ENCODE data around the gene OTOG. TPM values are rescaled to one million over a fixed set of nuclear protein-coding genes. Genes with fewer than 3 reads are reported as not detected.

The OTOG gene
- total RNA-seq, 1 donor = not detected

GRCh38 chr11:17655682-17656081, 108.6 kb downstream of the OTOG start:
- H3K4me3 ChIP-seq (ENCODE audit: low read depth, low read length) = no peak overlapping the region
- TF ChIP-seq, protein P1, sequence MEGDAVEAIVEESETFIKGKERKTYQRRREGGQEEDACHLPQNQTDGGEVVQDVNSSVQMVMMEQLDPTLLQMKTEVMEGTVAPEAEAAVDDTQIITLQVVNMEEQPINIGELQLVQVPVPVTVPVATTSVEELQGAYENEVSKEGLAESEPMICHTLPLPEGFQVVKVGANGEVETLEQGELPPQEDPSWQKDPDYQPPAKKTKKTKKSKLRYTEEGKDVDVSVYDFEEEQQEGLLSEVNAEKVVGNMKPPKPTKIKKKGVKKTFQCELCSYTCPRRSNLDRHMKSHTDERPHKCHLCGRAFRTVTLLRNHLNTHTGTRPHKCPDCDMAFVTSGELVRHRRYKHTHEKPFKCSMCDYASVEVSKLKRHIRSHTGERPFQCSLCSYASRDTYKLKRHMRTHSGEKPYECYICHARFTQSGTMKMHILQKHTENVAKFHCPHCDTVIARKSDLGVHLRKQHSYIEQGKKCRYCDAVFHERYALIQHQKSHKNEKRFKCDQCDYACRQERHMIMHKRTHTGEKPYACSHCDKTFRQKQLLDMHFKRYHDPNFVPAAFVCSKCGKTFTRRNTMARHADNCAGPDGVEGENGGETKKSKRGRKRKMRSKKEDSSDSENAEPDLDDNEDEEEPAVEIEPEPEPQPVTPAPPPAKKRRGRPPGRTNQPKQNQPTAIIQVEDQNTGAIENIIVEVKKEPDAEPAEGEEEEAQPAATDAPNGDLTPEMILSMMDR (IDR thresholded peaks at IDR 0.05; ENCODE audit: insufficient read depth, low read length) = no peak
- no peak for DNase-seq (ENCODE audit: low read depth)

DNA sequence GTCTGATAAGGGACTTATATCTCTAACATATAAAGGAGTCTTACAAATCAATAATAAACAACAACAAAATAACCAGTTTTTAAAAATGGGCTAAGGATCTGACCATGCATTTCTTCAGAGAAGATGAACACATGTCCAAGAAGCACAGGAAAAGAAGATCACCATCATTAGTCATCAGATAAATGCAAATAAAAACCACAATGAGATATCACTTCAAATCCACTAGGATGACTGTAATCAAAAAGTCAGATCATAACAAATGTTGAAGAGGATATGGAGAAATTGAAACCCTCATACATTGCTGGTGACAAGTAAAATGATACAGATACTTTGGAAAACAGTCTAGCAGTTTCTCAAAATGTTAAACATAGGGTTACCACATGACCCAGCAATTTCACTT, 111.2 kb downstream of the OTOG start:
- TF ChIP-seq, protein P1 (IDR thresholded peaks at IDR 0.05; ENCODE audit: insufficient read depth, low read length) = no peak
- DNase-seq (ENCODE audit: low read depth) = no peak

GRCh38 chr11:17668166-17668565, 121.1 kb downstream of the OTOG start:
- TF ChIP-seq, protein P1 (IDR thresholded peaks at IDR 0.05; ENCODE audit: insufficient read depth, low read length) = no peak
- H3K4me3 ChIP-seq (ENCODE audit: low read depth, low read length) = no peak overlapping the region
- no peak for DNase-seq (ENCODE audit: low read depth)

More for the DNA sequence above, 111.2 kb downstream of the OTOG start:
- H3K4me3 ChIP-seq (ENCODE audit: low read depth, low read length) = no peak overlapping the region

GRCh38 chr11:17672469-17672868, 125.4 kb downstream of the OTOG start:
- TF ChIP-seq, protein P1 (IDR thresholded peaks at IDR 0.05; ENCODE audit: insufficient read depth, low read length) = no peak
- DNase-seq (ENCODE audit: low read depth) = no peak
- H3K4me3 ChIP-seq (ENCODE audit: low read depth, low read length) = no peak overlapping the region

- peak; percentile 34 for DNase-seq (ENCODE audit: low read depth)
Measured at GRCh38 chr11:17673951-17674350, 126.9 kb downstream of the OTOG start.

DNA sequence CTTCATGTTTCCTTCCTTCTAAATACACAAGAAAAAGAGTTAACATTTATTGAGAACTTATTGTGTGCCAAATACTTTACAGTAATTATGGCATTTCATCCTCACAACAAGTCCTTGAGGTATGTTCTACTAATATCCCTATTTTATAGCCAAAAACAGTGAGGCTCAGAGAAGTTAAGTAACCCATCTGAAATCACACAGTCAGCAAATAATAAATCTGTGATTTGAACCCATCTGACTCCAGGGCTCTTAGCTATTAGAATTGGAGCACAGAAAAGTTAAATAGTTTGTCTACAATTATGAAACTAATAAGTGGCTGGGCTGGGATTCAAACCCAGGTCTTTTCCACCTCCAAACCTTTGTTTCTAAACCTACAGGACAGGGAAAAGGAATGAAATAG, 135.8 kb downstream of the OTOG start:
- H3K4me3 ChIP-seq (ENCODE audit: low read depth, low read length) = no peak overlapping the region
- TF ChIP-seq, protein P1 (IDR thresholded peaks at IDR 0.05; ENCODE audit: insufficient read depth, low read length) = no peak
- no peak for DNase-seq (ENCODE audit: low read depth)

More at GRCh38 chr11:17673951-17674350, 126.9 kb downstream of the OTOG start:
- H3K4me3 ChIP-seq (ENCODE audit: low read depth, low read length) = no peak overlapping the region
- TF ChIP-seq, protein P1 (IDR thresholded peaks at IDR 0.05; ENCODE audit: insufficient read depth, low read length) = no peak
